ENCODE measurements around the gene CYTH4.
"Not testable (repeated sequence)": the region's sequence is repeated elsewhere in the genome, so short reads cannot be mapped to it uniquely, and the experiment has no call there.

Gene CYTH4

GRCh38 chr22:37282385-37282677 lies at the start of gene CYTH4:
Gene CYTH4 (plus strand): TSS chr22:37282508. CDS start chr22:37282570, 62 bp downstream.
- no peak for DNase-seq (ENCODE audit: low spot score)

- not testable (repeated sequence) for DNase-seq (ENCODE audit: low spot score)
These were observed 48.9 kb upstream of the CYTH4 start for GRCh38 chr22:37233371-37233750.

GRCh38 chr22:37233751-37234631 lies 48.3 kb upstream of the CYTH4 start:
- DNase-seq (ENCODE audit: low spot score) = no peak

GRCh38 chr22:37234736-37235711 lies 47.3 kb upstream of the CYTH4 start:
- DNase-seq (ENCODE audit: low spot score) = no peak

GRCh38 chr22:37235897-37236607 lies 46.3 kb upstream of the CYTH4 start:
- DNase-seq (ENCODE audit: low spot score) = no peak

- no peak for DNase-seq (ENCODE audit: low spot score)
These were observed 44.7 kb upstream of the CYTH4 start for GRCh38 chr22:37237371-37238268.

- no peak for DNase-seq (ENCODE audit: low spot score)
These were observed 42.7 kb upstream of the CYTH4 start for GRCh38 chr22:37239336-37240239.

GRCh38 chr22:37240240-37240940 lies 41.9 kb upstream of the CYTH4 start:
- DNase-seq (ENCODE audit: low spot score) = no peak

GRCh38 chr22:37240941-37241320 lies 41.4 kb upstream of the CYTH4 start:
- DNase-seq (ENCODE audit: low spot score) = no peak

GRCh38 chr22:37241351-37242142 lies 40.8 kb upstream of the CYTH4 start:
- no peak for DNase-seq (ENCODE audit: low spot score)

- no peak for DNase-seq (ENCODE audit: low spot score)
These were observed 39.9 kb upstream of the CYTH4 start for GRCh38 chr22:37242395-37242918.

GRCh38 chr22:37243402-37244113 lies 38.8 kb upstream of the CYTH4 start:
- DNase-seq (ENCODE audit: low spot score) = no peak

GRCh38 chr22:37244114-37244921 lies 38.0 kb upstream of the CYTH4 start, which contains the start of gene RAC2:
Gene RAC2 (minus strand): TSS chr22:37244269. CDS start chr22:37244148, 121 bp downstream.
- DNase-seq (ENCODE audit: low spot score) = no peak

- no peak for DNase-seq (ENCODE audit: low spot score)
These were observed 37.2 kb upstream of the CYTH4 start for GRCh38 chr22:37244922-37245722.

- no peak for DNase-seq (ENCODE audit: low spot score)
These were observed 36.6 kb upstream of the CYTH4 start for GRCh38 chr22:37245740-37246139.

- no peak for DNase-seq (ENCODE audit: low spot score)
These were observed 34.1 kb upstream of the CYTH4 start for GRCh38 chr22:37248251-37248650.

All from HuH-7 (cell line).